8988T (cell line): ENCODE data around the gene TBC1D10B.

Experiments used
- DNase-seq: peaks from one replicate; pipeline ENCODE4 v3.0.0; 2011

TBC1D10B gene

GRCh38 chr16:30370456-30371247 lies at the start of gene TBC1D10B:
Gene TBC1D10B (minus strand): TSS chr16:30370494. CDS start chr16:30370183, 311 bp downstream.
- peak; percentile 95 for DNase-seq

GRCh38 chr16:30418350-30419181 lies 48.3 kb upstream of the TBC1D10B start:
- DNase-seq, result no peak

- DNase-seq, result peak; percentile 88
These were observed 47.4 kb upstream of the TBC1D10B start for GRCh38 chr16:30417529-30418349.

GRCh38 chr16:30416624-30417528 lies 46.6 kb upstream of the TBC1D10B start:
- no peak for DNase-seq

- no peak for DNase-seq
These were observed 45.8 kb upstream of the TBC1D10B start for GRCh38 chr16:30416047-30416603.

GRCh38 chr16:30414159-30414558 lies 43.9 kb upstream of the TBC1D10B start:
- no peak for DNase-seq

GRCh38 chr16:30413112-30413806 lies 43.0 kb upstream of the TBC1D10B start:
- no peak for DNase-seq

GRCh38 chr16:30409125-30410060 lies 39.1 kb upstream of the TBC1D10B start:
- DNase-seq, result peak; percentile 58

- DNase-seq, result no peak
These were observed 37.7 kb upstream of the TBC1D10B start for GRCh38 chr16:30407804-30408534.

GRCh38 chr16:30407102-30407803 lies 37.0 kb upstream of the TBC1D10B start, which contains the start of gene ZNF771:
Gene ZNF771 (plus strand): TSS chr16:30407606. CDS start chr16:30408054, 448 bp downstream.
- peak; percentile 52 for DNase-seq

- no peak for DNase-seq
These were observed 36.5 kb upstream of the TBC1D10B start for GRCh38 chr16:30406795-30407101.

GRCh38 chr16:30401768-30402425 lies 31.6 kb upstream of the TBC1D10B start:
- no peak for DNase-seq

GRCh38 chr16:30399435-30400186 lies 29.3 kb upstream of the TBC1D10B start:
- DNase-seq, result no peak

- no peak for DNase-seq
These were observed 28.6 kb upstream of the TBC1D10B start for GRCh38 chr16:30398661-30399434.

GRCh38 chr16:30397776-30398660 lies 27.7 kb upstream of the TBC1D10B start:
- no peak for DNase-seq
